SK-N-SH (cell line): ENCODE data around the gene MYRF. TPM values are rescaled to one million over a fixed set of nuclear protein-coding genes. Genes with fewer than 3 reads are reported as not detected.

Source experiments
- CTCF ChIA-PET: fragments of 300-600, 350-600 bp; formaldehyde crosslinking; extraction: SDS; loops from one replicate; lab custom pipeline; 2021; lab: Yijun Ruan, JAX
- POLR2A ChIA-PET: fragments of 350-600 bp; sonication (Branson Sonifier 250); formaldehyde crosslinking; extraction: SDS; loops from one replicate; lab custom pipeline; 2020; ENCODE audit warnings: antibody characterized with exemption, inconsistent platforms; lab: Yijun Ruan, JAX
- DNase-seq: peaks from one replicate; pipeline ENCODE4 v3.0.0; 2012
- H2AFZ ChIP-seq: fragments of 200-600 bp; sonication (generic); 2 replicates; pipeline ENCODE4 v1.8.1; 2016; ENCODE audit warnings: antibody characterized with exemption, mild to moderate bottlenecking, low read depth
- H3F3A ChIP-seq: fragments of 200-600 bp; sonication (generic); replicated peaks from 2 replicates; pipeline ENCODE3; 2016; ENCODE audit warnings: antibody characterized with exemption, mild to moderate bottlenecking; ENCODE audit not compliant: insufficient read depth
- H3K27ac ChIP-seq, 2 experiments: fragments of 200-500 bp in 1 of 2; fragments of 200-600 bp in 1 of 2; sonication (Bioruptor generic) in 1 of 2; sonication (generic), shearing (Covaris generic) in 1 of 2; 2 replicates each; pipeline versions ENCODE4 v1.5.1 to v1.6.1; 2014 to 2016; ENCODE audit warnings: low read depth in 2 of 2, inconsistent platforms in 1 of 2, low read length in 1 of 2, mild to moderate bottlenecking in 1 of 2, mixed read lengths in 1 of 2
- H3K27me3 ChIP-seq: fragments of 200-600 bp; sonication (generic), shearing (Covaris generic); 2 replicates; pipeline ENCODE4 v1.6.1; 2016; ENCODE audit warnings: mixed run types; ENCODE audit not compliant: insufficient read depth
- H3K36me3 ChIP-seq, 2 experiments: fragments of 200-500 bp in 1 of 2; fragments of 200-600 bp in 1 of 2; sonication (Bioruptor generic) in 1 of 2; sonication (generic) in 1 of 2; replicated peaks in 1 of 2; 2 replicates each; pipeline versions ENCODE3 to v1.5.1; 2014 to 2016; ENCODE audit warnings: low read length in 1 of 2, mild to moderate bottlenecking in 1 of 2; ENCODE audit not compliant: insufficient read depth in 2 of 2, control insufficient read depth in 1 of 2
- H3K4me1 ChIP-seq, 2 experiments: fragments of 200-500 bp in 1 of 2; fragments of 200-600 bp in 1 of 2; sonication (Bioruptor generic) in 1 of 2; sonication (generic), shearing (Covaris generic) in 1 of 2; 2 replicates each; pipeline versions ENCODE4 v1.5.1 to v1.6.1; 2014 to 2016; ENCODE audit warnings: low read depth in 1 of 2, low read length in 1 of 2, mixed run types in 1 of 2; ENCODE audit not compliant: insufficient read depth in 2 of 2, control insufficient read depth in 1 of 2
- H3K4me2 ChIP-seq: fragments of 200-600 bp; sonication (generic), shearing (Covaris generic); 2 replicates; pipeline ENCODE4 v1.6.1; 2017; ENCODE audit warnings: mixed run types
- H3K4me3 ChIP-seq, 2 experiments: fragments of 200-500 bp in 1 of 2; fragments of 200-600 bp in 1 of 2; sonication (Bioruptor generic) in 1 of 2; sonication (generic), shearing (Covaris generic) in 1 of 2; 2 replicates each; pipeline versions ENCODE4 v1.5.1 to v1.8.1; 2014 to 2016; ENCODE audit warnings: low read depth in 2 of 2, inconsistent platforms in 1 of 2, low read length in 1 of 2, mild to moderate bottlenecking in 1 of 2, mixed read lengths in 1 of 2, moderate library complexity in 1 of 2
- H3K79me2 ChIP-seq: fragments of 200-600 bp; sonication (generic); 2 replicates; pipeline ENCODE4 v1.8.1; 2017; ENCODE audit warnings: mild to moderate bottlenecking; ENCODE audit not compliant: insufficient read depth
- H3K9ac ChIP-seq: fragments of 200-600 bp; sonication (generic); 2 replicates; pipeline ENCODE4 v1.6.1; 2017; ENCODE audit warnings: mixed run types
- H3K9me2 ChIP-seq: fragments of 200-600 bp; sonication (generic); 2 replicates; pipeline ENCODE4 v1.6.1; 2017; ENCODE audit warnings: mixed run types
- H3K9me3 ChIP-seq: fragments of 200-600 bp; sonication (generic); 2 replicates; pipeline ENCODE4 v1.6.1; 2017; ENCODE audit warnings: mixed run types, mild to moderate bottlenecking, moderate library complexity
- H4K20me1 ChIP-seq: fragments of 200-600 bp; sonication (generic); 2 replicates; pipeline ENCODE4 v1.6.1; 2017; ENCODE audit warnings: mild to moderate bottlenecking, mixed run types; ENCODE audit not compliant: insufficient read depth
- EP300 ChIP-seq, 2 experiments: IDR thresholded peaks; 2 replicates each; pipeline versions ENCODE4 v1.4.0 to v1.6.1; 2012; ENCODE audit warnings: borderline replicate concordance in 1 of 2, low read depth in 1 of 2, low read length in 1 of 2
- FOXJ3 ChIP-seq: sonication (generic); formaldehyde crosslinking; IDR thresholded peaks from 2 replicates; pipeline ENCODE4 v1.5.1; 2020; ENCODE audit warnings: mild to moderate bottlenecking, missing genetic modification reagents
- GABPA ChIP-seq: IDR thresholded peaks from 2 replicates; pipeline ENCODE4 v1.4.0; 2012; ENCODE audit warnings: low read depth, mild to moderate bottlenecking
- RCOR1 ChIP-seq: fragments of 150-350 bp; IDR thresholded peaks from 2 replicates; pipeline ENCODE4 v1.6.1; 2017; ENCODE audit warnings: antibody characterized with exemption, low read length
- SMC3 ChIP-seq: IDR thresholded peaks from 2 replicates; pipeline ENCODE4 v1.6.1; 2012; ENCODE audit warnings: low read depth, low read length, improper control_type of control experiment
- TAF1 ChIP-seq: IDR thresholded peaks from 2 replicates; pipeline ENCODE4 v1.6.1; 2012; ENCODE audit warnings: low read depth, mild to moderate bottlenecking, low read length, moderate library complexity, borderline replicate concordance
- TEAD4 ChIP-seq: IDR thresholded peaks from 2 replicates; pipeline ENCODE4 v1.4.0; 2012; ENCODE audit warnings: mild to moderate bottlenecking, borderline replicate concordance; ENCODE audit not compliant: insufficient read depth
- YY1 ChIP-seq: IDR thresholded peaks from 2 replicates; pipeline ENCODE4 v1.4.0; 2012; ENCODE audit warnings: low read depth, mild to moderate bottlenecking
- ZBTB33 ChIP-seq: IDR thresholded peaks from 2 replicates; pipeline ENCODE4 v1.4.0; 2012; ENCODE audit warnings: low read depth, borderline replicate concordance
- WGBS: methylation state at CpG from one replicate; pipeline ENCODE4 v1.1.6; 2017; ENCODE audit warnings: low lambda C conversion rate; 5-methylcytosine and 5-hydroxymethylcytosine counted together
- polyA plus RNA-seq, 3 experiments: library from polyadenylated mRNA; depleted of rRNA; stranded (reverse); fragments of >200 nt; gene quantifications; 2 replicates each; pipeline ENCODE4 v1.2.3, GENCODE V29; 2012

Gene MYRF
- polyA plus RNA-seq, 1 of the 3 experiments (the other 2 are of a cell fraction): 2.8 TPM

GRCh38 chr11:61829806-61830205, 77.4 kb downstream of the MYRF start:
- H3K4me2 ChIP-seq: peak overlapping the region; percentile 91
- no peak overlapping the region for H2AFZ ChIP-seq
- no peak overlapping the region for H3K9ac ChIP-seq
- H4K20me1 ChIP-seq: no peaks in the 10 kb centered on the region; the same call in 1 of the 2 replicates
- H3K4me3 ChIP-seq: peak overlapping the region; percentile 70 to 96
- H3K36me3 ChIP-seq: peaks cover 0 to 7% of the 10 kb centered on the region in 2 experiments
- ChIA-PET POLR2A (interaction anchor here (5.3 kb wide), 1 partner anchor 14 kb away, joined by 84 read pairs; the partner anchor contains the start of gene FADS1), CTCF (interaction anchor here (0.8 to 4.5 kb wide), 11 partner anchors 9 to 278 kb away, joined by 3 to 63 read pairs (median 5); partner anchors contain the start of gene FADS1)
- H3F3A ChIP-seq: no peaks in the 10 kb centered on the region
- no peak for DNase-seq
- TF ChIP-seq YY1: no peak
- no peak for TF ChIP-seq TEAD4
- no peak for TF ChIP-seq ZBTB33
- TF ChIP-seq RCOR1: no peak
- peaks cover 44% of the 10 kb centered on the region for H3K79me2 ChIP-seq
- H3K27ac ChIP-seq: peak overlapping the region in 1 of 2 experiments; percentile 99; a peak in 2 of 4 replicates
- H3K27me3 ChIP-seq: no peaks in the 10 kb centered on the region
- H3K9me2 ChIP-seq: no peaks in the 10 kb centered on the region
- peaks cover 24 to 66% of the 10 kb centered on the region in 2 experiments; a peak in 3 of 4 replicates for H3K4me1 ChIP-seq
- no peaks in the 10 kb centered on the region for H3K9me3 ChIP-seq
- WGBS: 82% methylated on average over 4 of the region's 4 CpGs

- Histone ChIP-seq H3K9me3 (no peaks in the 10 kb centered on the region), H3F3A (no peaks in the 10 kb centered on the region), H4K20me1 (no peaks in the 10 kb centered on the region; the same call in 1 of the 2 replicates), H3K36me3 (peaks cover 0 to 7% of the 10 kb centered on the region in 2 experiments), H3K9me2 (no peaks in the 10 kb centered on the region), H3K9ac (no peak overlapping the region), H3K27ac (peak overlapping the region in 1 of 2 experiments; percentile 99; a peak in 1 of 4 replicates), H2AFZ (no peak overlapping the region), H3K4me3 (peak overlapping the region; percentile 70 to 96; a peak in 3 of 4 replicates), H3K79me2 (peaks cover 46% of the 10 kb centered on the region), H3K27me3 (no peaks in the 10 kb centered on the region), H3K4me1 (peaks cover 25 to 68% of the 10 kb centered on the region in 2 experiments; a peak in 3 of 4 replicates), H3K4me2 (peak overlapping the region; percentile 91)
- no peak for DNase-seq
- CTCF ChIA-PET: interaction anchor here (0.7 to 4.5 kb wide), 11 partner anchors 10 to 277 kb away, joined by 3 to 63 read pairs (median 5); partner anchors contain the start of gene FADS1
- TF ChIP-seq FOXJ3 (CRISPR knock-in tag): no peak
- TF ChIP-seq TAF1: no peak
- TF ChIP-seq EP300 (IDR thresholded peaks at IDR 0.05; ENCODE audit: borderline replicate concordance in 1 of 2, low read depth in 1 of 2, low read length in 1 of 2): no peak
- TF ChIP-seq GABPA: no peak
- TF ChIP-seq SMC3: no peak
- 60% methylated on average over 8 of the region's 8 CpGs for WGBS
- POLR2A ChIA-PET: interaction anchor here (1.0 to 5.3 kb wide), 4 partner anchors 14 to 39 kb away, joined by 3 to 84 read pairs (median 6); partner anchors contain the start of gene FADS1
Measured at GRCh38 chr11:61830237-61831105, 78.0 kb downstream of the MYRF start.
